Measurements from ENCODE around the gene EPHA4. TPM values are rescaled to one million over a fixed set of nuclear protein-coding genes. Genes with fewer than 3 reads are reported as not detected.

Gene EPHA4
- total and polyA plus RNA-seq, 11 donors = 4.2 to 35.2 (median 19.5) TPM

DNA sequence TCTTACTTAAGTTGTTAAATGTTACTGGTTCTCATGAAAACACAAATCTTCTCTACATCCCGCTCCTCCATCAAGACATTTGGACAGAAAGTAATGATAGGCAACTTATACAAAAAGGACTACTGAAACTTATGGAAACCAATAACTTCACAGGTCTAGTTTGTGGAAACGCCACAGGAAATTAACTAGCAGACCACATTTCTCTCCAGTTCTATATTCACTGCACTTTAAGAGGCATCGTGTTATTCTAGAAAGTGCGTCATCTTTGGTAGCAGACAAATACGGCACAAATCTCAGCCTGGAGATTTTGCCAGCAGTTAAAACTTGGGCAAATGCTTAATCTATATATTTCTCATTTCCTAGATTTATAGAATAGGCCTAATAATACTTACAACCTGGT lies 164.3 kb downstream of the EPHA4 start:
- no peaks in the 10 kb centered on the region for H3K27me3 ChIP-seq
- H3K36me3 ChIP-seq = no peaks in the 10 kb centered on the region
- H3K4me1 ChIP-seq = no peaks in the 10 kb centered on the region
- ATAC-seq (no peak), DNase-seq (no peak)
- no peak overlapping the region for H3K27ac ChIP-seq
- WGBS, 4 donors = 94 to 96% (median 95%) methylated on average over 5 of the region's 5 CpGs
- no peak overlapping the region for H3K4me3 ChIP-seq
- H3K9me3 ChIP-seq = peaks cover 0 to 12% (median 0%) of the 10 kb centered on the region in 12 donors
- TF ChIP-seq POLR2A (IDR thresholded peaks at IDR 0.05) (no peak), CTCF (IDR thresholded peaks at IDR 0.05) (no peak)
- intact Hi-C loops (cut with DNase I) = no loop called here

DNA sequence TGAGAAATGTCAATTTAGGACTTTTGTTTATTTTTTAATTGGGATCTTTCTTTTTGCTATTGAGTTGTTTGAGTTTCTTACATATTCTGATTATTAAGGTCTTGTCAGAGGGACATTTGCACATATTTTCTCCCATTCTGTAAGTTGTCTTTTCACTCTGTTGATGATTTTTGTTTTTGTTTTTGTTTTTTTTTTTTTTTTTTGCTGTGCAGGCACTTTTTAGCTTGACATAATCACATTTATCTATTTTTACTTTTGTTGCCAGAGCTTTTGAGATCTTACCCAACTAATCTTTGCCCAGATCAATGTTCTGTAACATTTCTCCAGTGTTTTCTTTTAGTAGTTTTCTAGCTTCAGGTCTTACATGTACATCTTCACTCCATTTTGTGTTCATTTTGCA lies 166.6 kb downstream of the EPHA4 start:
- TF ChIP-seq POLR2A (IDR thresholded peaks at IDR 0.05) (no peak), CTCF (IDR thresholded peaks at IDR 0.05) (no peak)
- no peak overlapping the region for H3K27ac ChIP-seq
- no peaks in the 10 kb centered on the region for H3K36me3 ChIP-seq
- intact Hi-C loops (cut with DNase I) = no loop called here
- ATAC-seq (no peak), DNase-seq (no peak)
- no peaks in the 10 kb centered on the region for H3K27me3 ChIP-seq
- no peak overlapping the region for H3K4me3 ChIP-seq
- no peaks in the 10 kb centered on the region for H3K4me1 ChIP-seq
- H3K9me3 ChIP-seq = peaks cover 0 to 12% (median 0%) of the 10 kb centered on the region in 12 donors

- H3K9me3 ChIP-seq = peaks cover 0 to 15% (median 0%) of the 10 kb centered on the region in 12 donors
- no peak for TF ChIP-seq CTCF (IDR thresholded peaks at IDR 0.05)
- no peak for TF ChIP-seq POLR2A (IDR thresholded peaks at IDR 0.05)
- WGBS, 4 donors = 67 to 87% (median 80%) methylated on average over 1 of the region's 1 CpG
- DNase-seq = no peak
- H3K27me3 ChIP-seq = no peaks in the 10 kb centered on the region
- intact Hi-C loops (cut with DNase I) = no loop called here
- no peak overlapping the region for H3K4me3 ChIP-seq
- no peaks in the 10 kb centered on the region for H3K36me3 ChIP-seq
- H3K4me1 ChIP-seq = no peaks in the 10 kb centered on the region
- ATAC-seq = no peak
- no peak overlapping the region for H3K27ac ChIP-seq
Measured at GRCh38 chr2:221402072-221402471, 170.0 kb downstream of the EPHA4 start.

DNA sequence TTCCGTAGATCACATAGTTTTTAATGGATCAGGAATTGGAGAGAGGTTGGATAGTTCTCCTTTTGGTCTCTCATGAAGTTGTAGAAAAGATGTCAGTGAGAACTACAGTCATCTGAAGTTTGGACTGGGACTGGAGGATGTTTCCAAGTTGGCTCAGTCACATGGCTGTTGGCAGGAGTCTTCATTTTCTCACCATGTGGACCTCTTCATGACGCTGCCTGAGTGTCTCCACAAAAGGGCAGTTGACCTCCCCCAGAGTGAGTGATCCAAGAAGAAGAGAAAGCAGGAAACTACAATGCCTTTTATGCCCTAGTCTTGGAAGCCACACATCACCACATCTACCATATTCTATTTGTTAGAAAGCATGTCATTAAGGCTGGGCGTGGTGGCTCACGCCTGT lies 171.7 kb downstream of the EPHA4 start:
- H3K27ac ChIP-seq = no peak overlapping the region
- ATAC-seq = no peak
- TF ChIP-seq CTCF (IDR thresholded peaks at IDR 0.05) (no peak), POLR2A (IDR thresholded peaks at IDR 0.05) (no peak)
- H3K4me3 ChIP-seq = no peak overlapping the region
- H3K4me1 ChIP-seq = no peaks in the 10 kb centered on the region
- WGBS, 4 donors = 74 to 82% (median 79%) methylated on average over 4 of the region's 4 CpGs
- no peaks in the 10 kb centered on the region for H3K36me3 ChIP-seq
- H3K27me3 ChIP-seq = no peaks in the 10 kb centered on the region
- intact Hi-C loops (cut with DNase I) = no loop called here
- DNase-seq = no peak
- peaks cover 0 to 4% (median 0%) of the 10 kb centered on the region in 12 donors for H3K9me3 ChIP-seq
